Measurements from ENCODE around the gene XPR1. TPM values are rescaled to one million over a fixed set of nuclear protein-coding genes. Genes with fewer than 3 reads are reported as not detected.

XPR1 gene
- total RNA-seq, 1 experiment from 2014 or later = 39.7 TPM

- no peaks in the 10 kb centered on the region for H3K9me3 Mint-ChIP-seq (ENCODE audit: unreplicated experiment)
- no peaks in the 10 kb centered on the region for H3K4me1 Mint-ChIP-seq (ENCODE audit: insufficient read depth, unreplicated experiment)
- no peaks in the 10 kb centered on the region for H3K27me3 Mint-ChIP-seq (ENCODE audit: insufficient read depth, unreplicated experiment)
- H3K27ac Mint-ChIP-seq (ENCODE audit: low read depth, unreplicated experiment) = no peak overlapping the region
- no TSS peak for BruUV-seq (replicated peaks)
- ChIA-PET POLR2A (no interaction called here), CTCF (interaction anchor here (0.6 kb wide), 1 partner anchor 195 kb away, joined by 5 read pairs; no protein-coding TSS in a partner anchor)
- no peak overlapping the region for H3K4me3 Mint-ChIP-seq (ENCODE audit: unreplicated experiment)
- no peak for TF ChIP-seq CTCF (IDR thresholded peaks at IDR 0.05; ENCODE audit: unreplicated experiment)
- H3K36me3 Mint-ChIP-seq (ENCODE audit: insufficient read depth, unreplicated experiment) = no peaks in the 10 kb centered on the region
- DNase-seq (ENCODE audit: unreplicated experiment) = no peak
- intact Hi-C loops (cut with micrococcal nuclease) = no loop called here
These were observed 125.8 kb downstream of the XPR1 start for GRCh38 chr1:180757657-180758056.

- ChIA-PET CTCF (no interaction called here), POLR2A (interaction anchor here (2.2 kb wide), 1 partner anchor 99 kb away, joined by 7 read pairs; no protein-coding TSS in a partner anchor)
- Mint-ChIP-seq H3K9me3 (ENCODE audit: unreplicated experiment) (no peaks in the 10 kb centered on the region), H3K36me3 (ENCODE audit: insufficient read depth, unreplicated experiment) (no peaks in the 10 kb centered on the region), H3K27ac (ENCODE audit: low read depth, unreplicated experiment) (no peak overlapping the region), H3K4me3 (ENCODE audit: unreplicated experiment) (no peak overlapping the region), H3K4me1 (ENCODE audit: insufficient read depth, unreplicated experiment) (no peaks in the 10 kb centered on the region), H3K27me3 (ENCODE audit: insufficient read depth, unreplicated experiment) (no peaks in the 10 kb centered on the region)
- intact Hi-C loops (cut with micrococcal nuclease) = no loop called here
- BruUV-seq (replicated peaks) = no TSS peak
- no peak for DNase-seq (ENCODE audit: unreplicated experiment)
- no peak for TF ChIP-seq CTCF (IDR thresholded peaks at IDR 0.05; ENCODE audit: unreplicated experiment)
These were observed 131.0 kb downstream of the XPR1 start for GRCh38 chr1:180762796-180763195.

GRCh38 chr1:180765151-180765550 is 133.3 kb downstream of the XPR1 start:
- H3K4me3 Mint-ChIP-seq (ENCODE audit: unreplicated experiment) = no peak overlapping the region
- TF ChIP-seq CTCF (IDR thresholded peaks at IDR 0.05; ENCODE audit: unreplicated experiment) = no peak
- no peaks in the 10 kb centered on the region for H3K4me1 Mint-ChIP-seq (ENCODE audit: insufficient read depth, unreplicated experiment)

GRCh38 chr1:180769889-180770288 is 138.1 kb downstream of the XPR1 start:
- ChIA-PET POLR2A (no interaction called here), CTCF (interaction anchor here (0.5 kb wide), 1 partner anchor 8 kb away, joined by 3 read pairs; no protein-coding TSS in a partner anchor)
- intact Hi-C loops (cut with micrococcal nuclease) = no loop called here
- Mint-ChIP-seq H3K9me3 (ENCODE audit: unreplicated experiment) (peaks cover 7% of the 10 kb centered on the region), H3K36me3 (ENCODE audit: insufficient read depth, unreplicated experiment) (no peaks in the 10 kb centered on the region), H3K4me1 (ENCODE audit: insufficient read depth, unreplicated experiment) (peaks cover 16% of the 10 kb centered on the region), H3K27me3 (ENCODE audit: insufficient read depth, unreplicated experiment) (no peaks in the 10 kb centered on the region), H3K27ac (ENCODE audit: low read depth, unreplicated experiment) (no peak overlapping the region), H3K4me3 (ENCODE audit: unreplicated experiment) (no peak overlapping the region)
- no TSS peak for BruUV-seq (replicated peaks)
- TF ChIP-seq CTCF (IDR thresholded peaks at IDR 0.05; ENCODE audit: unreplicated experiment) = no peak
- DNase-seq (ENCODE audit: unreplicated experiment) = no peak

More at GRCh38 chr1:180765151-180765550, 133.3 kb downstream of the XPR1 start:
- Mint-ChIP-seq H3K36me3 (ENCODE audit: insufficient read depth, unreplicated experiment) (no peaks in the 10 kb centered on the region), H3K9me3 (ENCODE audit: unreplicated experiment) (peaks cover 7% of the 10 kb centered on the region), H3K27me3 (ENCODE audit: insufficient read depth, unreplicated experiment) (no peaks in the 10 kb centered on the region), H3K27ac (ENCODE audit: low read depth, unreplicated experiment) (no peak overlapping the region)
- BruUV-seq (replicated peaks) = no TSS peak
- ChIA-PET CTCF (interaction anchor here (1.1 kb wide), 1 partner anchor 13 kb away, joined by 4 read pairs; no protein-coding TSS in a partner anchor), POLR2A (interaction anchor here (2.2 kb wide), 1 partner anchor 97 kb away, joined by 7 read pairs; no protein-coding TSS in a partner anchor)
- DNase-seq (ENCODE audit: unreplicated experiment) = no peak
- intact Hi-C loops (cut with micrococcal nuclease) = no loop called here
